Gastroesophageal sphincter (tissue), 4 donors: Measurements from ENCODE around the gene KIRREL3. TPM values are rescaled to one million over a fixed set of nuclear protein-coding genes. Genes with fewer than 3 reads are reported as not detected.

Source experiments
- ATAC-seq: fragments of 150-250 bp; one replicate; pipeline ENCODE4 v1.9.1; 2016; ENCODE audit warnings: mild to moderate bottlenecking, moderate library complexity
- H3K27ac ChIP-seq, 4 donors: fragments of 200-600 bp; sonication (generic) in 3 of 4; 1 replicate in 3 of 4; 2 replicates in 1 of 4; pipeline ENCODE4 v1.5.1; 2016 to 2019
- H3K27me3 ChIP-seq: fragments of 200-600 bp; sonication (generic); one replicate; pipeline ENCODE4 v1.5.1; 2019
- H3K36me3 ChIP-seq, 2 donors: fragments of 200-600 bp; sonication (generic); one replicate each; pipeline ENCODE4 v1.5.1; 2019; ENCODE audit warnings: control low read depth in 1 of 2
- H3K4me1 ChIP-seq, 3 donors: fragments of 200-600 bp; sonication (generic); 1 replicate in 2 of 3; 2 replicates in 1 of 3; pipeline ENCODE4 v1.5.1; 2016 to 2019; ENCODE audit warnings: control low read depth in 2 of 3
- H3K4me3 ChIP-seq, 2 donors: fragments of 200-600 bp; sonication (generic); one replicate each; pipeline ENCODE4 v1.5.1; 2019; ENCODE audit warnings: mild to moderate bottlenecking in 1 of 2, moderate library complexity in 1 of 2
- H3K9me3 ChIP-seq, 3 donors: fragments of 200-600 bp; sonication (generic); one replicate each; pipeline ENCODE4 v1.5.1; 2017 to 2019; ENCODE audit warnings: control low read depth in 2 of 3
- CTCF ChIP-seq, 4 experiments: fragments of 200-600 bp in 2 of 4; fragments of 450-650 bp in 2 of 4; sonication (generic) in 1 of 4; IDR thresholded peaks; one replicate each; pipeline ENCODE4 v1.5.1; 2017 to 2019; ENCODE audit warnings: antibody characterized with exemption in 4 of 4, mild to moderate bottlenecking in 2 of 4, moderate library complexity in 2 of 4
- EP300 ChIP-seq: sonication (generic); formaldehyde crosslinking; IDR thresholded peaks from one replicate; pipeline ENCODE4 v1.6.1; 2017; ENCODE audit warnings: antibody characterized with exemption, mild to moderate bottlenecking
- POLR2A ChIP-seq, 2 donors: fragments of 450-650 bp; IDR thresholded peaks; one replicate each; pipeline ENCODE4 v1.6.1; 2017; ENCODE audit warnings: antibody characterized with exemption in 2 of 2, mild to moderate bottlenecking in 2 of 2, moderate library complexity in 1 of 2
- POLR2AphosphoS5 ChIP-seq: sonication (generic); formaldehyde crosslinking; IDR thresholded peaks from one replicate; pipeline ENCODE4 v1.6.1; 2017; ENCODE audit warnings: antibody characterized with exemption
- WGBS, 2 donors: methylation state at CpG; one replicate each; pipeline ENCODE4 v1.1.5; 2018; ENCODE audit warnings: low coverage in 1 of 2; 5-methylcytosine and 5-hydroxymethylcytosine counted together
- total RNA-seq, 4 donors: library from RNA; depleted of rRNA; stranded (reverse); fragments of >200 nt; gene quantifications; one replicate each; pipeline ENCODE4 v1.1.0, GENCODE V29; 2016

The KIRREL3 gene
- total RNA-seq, 4 donors from 2014 or later: 0.54 to 3.9 (median 1.4) TPM

- ATAC-seq: no peak
- 11 to 80% methylated on average over 1 to 2 of the region's 2 CpGs for WGBS, 2 donors
Measured at GRCh38 chr11:126502159-126502558, 498.4 kb downstream of the KIRREL3 start.

GRCh38 chr11:126501641-126502040, 498.9 kb downstream of the KIRREL3 start:
- Histone ChIP-seq H3K9me3 (peaks cover 0 to 35% (median 0%) of the 10 kb centered on the region in 3 donors), H3K4me3 (no peak overlapping the region), H3K27ac (no peak overlapping the region), H3K36me3 (no peaks in the 10 kb centered on the region), H3K4me1 (no peaks in the 10 kb centered on the region), H3K27me3 (peaks cover 58% of the 10 kb centered on the region)
- no peak for ATAC-seq
- TF ChIP-seq POLR2A (IDR thresholded peaks at IDR 0.05): no peak
- TF ChIP-seq EP300: no peak
- 60 to 76% methylated on average over 1 to 2 of the region's 6 CpGs for WGBS, 2 donors

More at GRCh38 chr11:126502159-126502558, 498.4 kb downstream of the KIRREL3 start:
- no peak overlapping the region for H3K27ac ChIP-seq
- TF ChIP-seq EP300 (no peak), POLR2A (IDR thresholded peaks at IDR 0.05) (no peak), CTCF (IDR thresholded peaks at IDR 0.05) (no peak), POLR2AphosphoS5 (no peak)
- H3K9me3 ChIP-seq: peaks cover 0 to 41% (median 0%) of the 10 kb centered on the region in 3 donors
- H3K36me3 ChIP-seq: no peaks in the 10 kb centered on the region
- H3K27me3 ChIP-seq: peaks cover 59% of the 10 kb centered on the region
- no peaks in the 10 kb centered on the region for H3K4me1 ChIP-seq
- no peak overlapping the region for H3K4me3 ChIP-seq

- Histone ChIP-seq H3K36me3 (no peaks in the 10 kb centered on the region), H3K4me1 (no peaks in the 10 kb centered on the region), H3K27me3 (peaks cover 58% of the 10 kb centered on the region), H3K27ac (no peak overlapping the region), H3K4me3 (no peak overlapping the region), H3K9me3 (peaks cover 0 to 29% (median 0%) of the 10 kb centered on the region in 3 donors)
- ATAC-seq: no peak
- WGBS, 2 donors: 60% methylated on average over 5 of the region's 10 CpGs; no CpG with 5 or more reads in 1 of the 2 donors
- TF ChIP-seq EP300: no peak
Measured at GRCh38 chr11:126500981-126501380, 499.6 kb downstream of the KIRREL3 start.

GRCh38 chr11:126499131-126499752, 501.3 kb downstream of the KIRREL3 start:
- no peak overlapping the region for H3K4me3 ChIP-seq
- ATAC-seq: no peak
- 49 to 60% methylated on average over 7 to 13 of the region's 19 CpGs for WGBS, 2 donors
- no peaks in the 10 kb centered on the region for H3K4me1 ChIP-seq
- peaks cover 53% of the 10 kb centered on the region for H3K27me3 ChIP-seq
- peaks cover 0 to 11% (median 0%) of the 10 kb centered on the region in 3 donors for H3K9me3 ChIP-seq
- no peak overlapping the region for H3K27ac ChIP-seq
- TF ChIP-seq POLR2A (IDR thresholded peaks at IDR 0.05) (no peak), EP300 (no peak), POLR2AphosphoS5 (no peak), CTCF (IDR thresholded peaks at IDR 0.05) (no peak)
- H3K36me3 ChIP-seq: no peaks in the 10 kb centered on the region

GRCh38 chr11:126498281-126498680, 502.3 kb downstream of the KIRREL3 start:
- no peaks in the 10 kb centered on the region for H3K36me3 ChIP-seq
- peaks cover 48% of the 10 kb centered on the region for H3K27me3 ChIP-seq
- no peaks in the 10 kb centered on the region for H3K4me1 ChIP-seq
- no peak overlapping the region for H3K4me3 ChIP-seq
- TF ChIP-seq POLR2A (IDR thresholded peaks at IDR 0.05) (no peak), CTCF (IDR thresholded peaks at IDR 0.05) (no peak), EP300 (no peak), POLR2AphosphoS5 (no peak)
- no peak for ATAC-seq
- H3K9me3 ChIP-seq: peaks cover 0 to 2% (median 0%) of the 10 kb centered on the region in 3 donors
- no peak overlapping the region for H3K27ac ChIP-seq
- 68 to 76% methylated on average over 6 to 7 of the region's 9 CpGs for WGBS, 2 donors

- Histone ChIP-seq H3K36me3 (no peaks in the 10 kb centered on the region), H3K27me3 (peaks cover 46% of the 10 kb centered on the region), H3K9me3 (no peaks in the 10 kb centered on the region), H3K4me1 (no peaks in the 10 kb centered on the region), H3K4me3 (no peak overlapping the region), H3K27ac (no peak overlapping the region)
- ATAC-seq: no peak
- no peak for TF ChIP-seq POLR2A (IDR thresholded peaks at IDR 0.05)
- WGBS, 2 donors: 80% methylated on average over 2 of the region's 4 CpGs; no CpG with 5 or more reads in 1 of the 2 donors
Measured at GRCh38 chr11:126497581-126498122, 502.9 kb downstream of the KIRREL3 start.
